Measurements from ENCODE around the gene NSMF. TPM values are rescaled to one million over a fixed set of nuclear protein-coding genes. Genes with fewer than 3 reads are reported as not detected.

The NSMF gene
- total and polyA plus RNA-seq, 5 experiments from 2014 or later, result 7.7 to 19.3 (median 14.7) TPM

GRCh38 chr9:137464291-137464999 lies 5.3 kb upstream of the NSMF start:
- POLR2A ChIA-PET, result no interaction called here
- peak overlapping the region in 1 of 10 donors; percentile 24 for H3K4me3 Mint-ChIP-seq
- H3K9me3 Mint-ChIP-seq, result no peaks in the 10 kb centered on the region
- ATAC-seq (no peak), DNase-seq (peak in 1 of 10 donors; percentile 61)
- H3K4me1 Mint-ChIP-seq, result peaks cover 6 to 44% (median 22%) of the 10 kb centered on the region in 4 donors
- H3K36me3 Mint-ChIP-seq, result peaks cover 0 to 2% (median 0%) of the 10 kb centered on the region in 3 donors
- peaks cover 0 to 4% (median 0%) of the 10 kb centered on the region in 5 donors for H3K27me3 Mint-ChIP-seq
- H3K27ac Mint-ChIP-seq, result peak overlapping the region in 4 of 10 donors; percentile 7 to 59 (median 40)

DNA sequence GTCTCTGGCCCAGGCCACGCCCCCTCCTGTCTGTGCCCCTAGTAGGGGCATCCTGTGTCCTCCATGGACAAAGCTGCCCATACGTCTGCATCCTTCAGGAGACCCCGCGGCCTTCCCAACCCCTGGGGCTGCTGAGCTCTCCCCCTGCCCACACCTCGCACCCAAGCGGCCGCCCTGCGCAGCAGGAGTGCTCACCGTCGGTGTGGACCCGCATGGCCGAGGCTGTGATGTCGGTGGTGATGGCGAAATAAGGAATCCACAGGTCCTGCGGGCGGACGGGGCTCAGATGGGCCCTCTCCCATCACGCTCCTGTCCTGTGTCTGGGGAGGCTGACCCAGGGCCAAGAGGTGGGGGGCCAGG lies 4.8 kb upstream of the NSMF start:
- peaks cover 0 to 4% (median 0%) of the 10 kb centered on the region in 5 donors for H3K27me3 Mint-ChIP-seq

GRCh38 chr9:137462986-137463930 lies 4.1 kb upstream of the NSMF start:
- H3K36me3 Mint-ChIP-seq, result peaks cover 0 to 2% (median 0%) of the 10 kb centered on the region in 3 donors
- DNase-seq, result peak in 1 of 10 donors; percentile 60
- POLR2A ChIA-PET, result interaction anchor here (0.5 to 4.6 kb wide), 6 partner anchors 11 to 89 kb away, joined by 3 to 26 read pairs (median 3); partner anchors contain the start of genes EXD3, MRPL41, NOXA1 and PNPLA7
- peaks cover 6 to 41% (median 23%) of the 10 kb centered on the region in 4 donors for H3K4me1 Mint-ChIP-seq
- peak overlapping the region; percentile 26 to 80 (median 59) for H3K4me3 Mint-ChIP-seq
- H3K27ac Mint-ChIP-seq, result peak overlapping the region in 9 of 10 donors; percentile 26 to 98 (median 92)
- H3K27me3 Mint-ChIP-seq, result peaks cover 0 to 4% (median 0%) of the 10 kb centered on the region in 5 donors
- H3K9me3 Mint-ChIP-seq, result no peaks in the 10 kb centered on the region
- ATAC-seq, result no peak

More for the DNA sequence above, 4.8 kb upstream of the NSMF start:
- POLR2A ChIA-PET, result interaction anchor here (0.5 kb wide), 1 partner anchor 12 kb away, joined by 3 read pairs; no protein-coding TSS in a partner anchor
- H3K36me3 Mint-ChIP-seq, result peaks cover 0 to 2% (median 0%) of the 10 kb centered on the region in 3 donors
- DNase-seq, result peak in 1 of 10 donors; percentile 61
- no peaks in the 10 kb centered on the region for H3K9me3 Mint-ChIP-seq
- ATAC-seq, result no peak
- peak overlapping the region in 7 of 10 donors; percentile 7 to 69 (median 41) for H3K27ac Mint-ChIP-seq
- H3K4me3 Mint-ChIP-seq, result peak overlapping the region in 3 of 10 donors; percentile 7 to 24 (median 8)
- H3K4me1 Mint-ChIP-seq, result peaks cover 6 to 41% (median 23%) of the 10 kb centered on the region in 4 donors

- H3K9me3 Mint-ChIP-seq, result no peaks in the 10 kb centered on the region
- peaks cover 6 to 41% (median 23%) of the 10 kb centered on the region in 4 donors for H3K4me1 Mint-ChIP-seq
- DNase-seq (peak in 1 of 10 donors; percentile 64), ATAC-seq (peak in 1 of 2 donors; percentile 0)
- H3K27me3 Mint-ChIP-seq, result peaks cover 0 to 4% (median 0%) of the 10 kb centered on the region in 5 donors
- peaks cover 0 to 2% (median 0%) of the 10 kb centered on the region in 3 donors for H3K36me3 Mint-ChIP-seq
- H3K4me3 Mint-ChIP-seq, result peak overlapping the region; percentile 46 to 90 (median 83)
- H3K27ac Mint-ChIP-seq, result peak overlapping the region in 9 of 10 donors; percentile 86 to 98 (median 97)
- POLR2A ChIA-PET, result interaction anchor here (0.7 to 4.6 kb wide), 8 partner anchors 14 to 221 kb away, joined by 3 to 26 read pairs (median 4); partner anchors contain the start of genes EHMT1, EXD3, MRPL41 and NOXA1
Measured at GRCh38 chr9:137462396-137462985, 3.4 kb upstream of the NSMF start.

DNA sequence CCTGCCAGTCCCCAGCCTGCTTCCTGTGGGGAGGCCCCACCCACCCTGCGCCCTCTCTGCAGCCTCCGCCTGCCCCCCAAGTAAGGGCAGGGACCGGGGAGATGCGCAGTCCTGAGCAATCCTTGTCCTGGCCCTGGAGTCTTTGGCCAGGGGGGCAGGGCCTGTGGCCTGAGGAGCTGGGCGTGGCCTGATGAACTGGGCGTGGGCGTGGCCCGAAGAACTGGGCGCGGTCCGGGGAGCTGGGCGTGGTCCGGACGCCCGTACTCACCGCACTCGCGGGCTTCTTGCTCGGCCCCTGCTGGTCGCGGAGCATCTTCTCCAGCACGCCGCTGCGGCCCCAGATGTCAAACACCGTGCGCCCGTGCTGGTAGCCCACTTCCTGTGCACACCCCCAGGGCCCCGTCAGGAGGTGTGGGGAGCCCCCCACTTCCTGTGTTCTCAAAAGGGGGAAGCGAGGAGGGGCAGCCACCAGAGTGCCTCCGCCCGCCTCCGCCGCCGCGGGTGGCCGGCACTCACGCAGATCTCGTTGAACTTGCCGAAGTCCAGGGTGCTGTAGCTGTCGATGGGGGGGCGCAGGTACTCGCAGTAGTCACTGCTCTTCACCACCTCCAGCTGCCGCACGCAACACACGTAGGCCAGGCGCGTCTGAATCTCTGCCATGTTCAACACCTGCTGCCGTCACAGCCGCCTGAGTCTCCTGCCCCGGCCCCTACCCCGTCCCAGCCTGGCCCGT lies 2.7 kb upstream of the NSMF start:
- H3K4me1 Mint-ChIP-seq, result peaks cover 6 to 44% (median 27%) of the 10 kb centered on the region in 4 donors
- POLR2A ChIA-PET, result interaction anchor here (0.7 to 4.6 kb wide), 8 partner anchors 10 to 221 kb away, joined by 3 to 26 read pairs (median 4); partner anchors contain the start of genes EHMT1, EXD3, MRPL41 and NOXA1
- H3K27me3 Mint-ChIP-seq, result peaks cover 0 to 4% (median 0%) of the 10 kb centered on the region in 5 donors
- peak overlapping the region; percentile 86 to 98 (median 96) for H3K27ac Mint-ChIP-seq
- DNase-seq (peak; percentile 69 to 97 (median 94)), ATAC-seq (peak; percentile 76 to 86)
- H3K9me3 Mint-ChIP-seq, result no peaks in the 10 kb centered on the region
- H3K36me3 Mint-ChIP-seq, result peaks cover 0 to 2% (median 0%) of the 10 kb centered on the region in 3 donors
- peak overlapping the region; percentile 76 to 90 (median 83) for H3K4me3 Mint-ChIP-seq

DNA sequence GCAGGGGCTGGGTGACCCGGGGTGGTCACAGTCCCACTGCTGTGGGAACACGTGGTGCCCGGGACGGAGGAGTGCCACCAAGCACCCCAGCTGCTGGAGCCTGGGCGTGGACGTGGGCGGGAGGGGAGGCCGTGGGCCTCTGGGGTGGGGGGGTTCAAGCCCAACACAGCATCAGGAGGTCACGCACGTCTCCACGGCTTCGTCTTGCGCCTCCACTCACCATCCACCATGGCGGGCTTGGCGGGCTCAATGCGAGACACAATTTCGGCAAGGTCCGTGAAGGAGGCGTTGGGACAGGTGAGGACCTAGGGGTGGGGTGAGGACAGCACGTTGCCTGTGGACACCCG lies 2.2 kb upstream of the NSMF start:
- Mint-ChIP-seq H3K9me3 (no peaks in the 10 kb centered on the region), H3K4me3 (peak overlapping the region; percentile 19 to 84 (median 48)), H3K4me1 (peaks cover 6 to 47% (median 31%) of the 10 kb centered on the region in 4 donors), H3K27ac (peak overlapping the region in 8 of 10 donors; percentile 86 to 98 (median 97)), H3K27me3 (peaks cover 0 to 2% (median 0%) of the 10 kb centered on the region in 5 donors), H3K36me3 (peaks cover 0 to 2% (median 0%) of the 10 kb centered on the region in 3 donors)
- DNase-seq (peak in 2 of 10 donors; percentile 2 to 77), ATAC-seq (no peak)
- POLR2A ChIA-PET, result interaction anchor here (1.0 to 4.6 kb wide), 5 partner anchors 11 to 220 kb away, joined by 3 to 26 read pairs (median 4); partner anchors contain the start of genes EXD3, NOXA1 and TUBB4B

DNA sequence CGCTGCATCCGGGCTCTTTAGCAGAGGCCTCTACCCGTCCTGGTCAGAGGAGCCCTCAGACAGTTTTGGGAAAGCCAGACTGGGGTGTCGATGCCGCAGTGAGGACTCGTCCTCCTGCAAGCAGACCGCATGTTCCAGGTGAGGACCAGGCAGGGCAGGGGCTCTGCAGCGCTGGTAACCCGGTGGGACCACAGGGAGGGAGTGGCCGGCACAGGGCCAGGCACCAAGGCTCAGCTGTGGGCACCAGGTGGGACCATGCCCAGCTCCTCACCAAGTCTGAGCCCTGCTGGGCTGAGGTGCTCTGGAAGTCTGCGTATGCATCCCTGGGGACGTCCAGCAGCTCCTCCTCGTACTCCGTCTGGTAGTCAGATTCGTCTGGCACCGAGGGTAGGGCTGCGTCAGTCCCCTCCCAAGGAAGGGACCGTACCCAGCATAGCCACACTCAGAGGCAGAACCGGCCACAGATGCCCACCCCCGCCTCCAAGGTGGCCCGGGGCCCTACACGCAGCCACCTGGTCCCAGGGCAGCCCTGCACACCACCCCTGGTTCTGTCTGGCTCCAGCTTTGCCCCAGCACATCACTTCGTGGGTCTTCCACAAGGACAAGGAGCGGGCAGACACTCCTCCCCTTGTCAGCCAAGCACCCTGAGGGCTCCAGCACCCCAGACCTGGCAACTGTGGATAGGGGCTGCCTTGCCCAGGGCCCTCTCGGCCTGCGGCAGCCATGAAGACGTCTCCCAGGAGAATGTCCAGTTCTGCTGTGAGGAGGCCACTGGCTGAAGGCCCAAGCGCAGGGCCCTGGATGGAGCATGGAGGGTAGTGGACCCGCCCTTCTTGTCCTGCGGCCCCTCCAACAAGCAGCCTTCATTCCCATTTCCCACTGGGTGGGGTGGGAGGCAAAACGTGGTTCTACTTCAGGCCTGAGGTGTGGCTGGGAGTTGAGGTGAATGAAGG lies 1.5 kb upstream of the NSMF start:
- DNase-seq (peak in 3 of 10 donors; percentile 2 to 63 (median 24)), ATAC-seq (no peak)
- H3K4me1 Mint-ChIP-seq, result peaks cover 4 to 43% (median 37%) of the 10 kb centered on the region in 4 donors
- peaks cover 0 to 2% (median 0%) of the 10 kb centered on the region in 3 donors for H3K36me3 Mint-ChIP-seq
- POLR2A ChIA-PET, result interaction anchor here (0.8 to 4.6 kb wide), 3 partner anchors 11 to 38 kb away, joined by 3 to 26 read pairs (median 3); partner anchors contain the start of genes EXD3 and NOXA1
- H3K4me3 Mint-ChIP-seq, result peak overlapping the region; percentile 19 to 76 (median 57)
- no peaks in the 10 kb centered on the region for H3K9me3 Mint-ChIP-seq
- peak overlapping the region in 8 of 10 donors; percentile 89 to 98 (median 97) for H3K27ac Mint-ChIP-seq
- no peaks in the 10 kb centered on the region for H3K27me3 Mint-ChIP-seq

- Mint-ChIP-seq H3K9me3 (no peaks in the 10 kb centered on the region), H3K27me3 (no peaks in the 10 kb centered on the region), H3K27ac (peak overlapping the region; percentile 48 to 98 (median 90)), H3K4me3 (peak overlapping the region; percentile 60 to 80 (median 70)), H3K4me1 (peaks cover 4 to 43% (median 40%) of the 10 kb centered on the region in 4 donors), H3K36me3 (peaks cover 0 to 2% (median 0%) of the 10 kb centered on the region in 3 donors)
- ATAC-seq (no peak), DNase-seq (peak in 2 of 10 donors; percentile 1 to 64)
- POLR2A ChIA-PET, result interaction anchor here (0.6 to 4.6 kb wide), 7 partner anchors 10 to 158 kb away, joined by 3 to 26 read pairs (median 3); partner anchors contain the start of genes EXD3, NOXA1, NRARP and PNPLA7
Measured at GRCh38 chr9:137459601-137460362, 648 bp upstream of the NSMF start.

All from naive thymus-derived CD8-positive, alpha-beta T cell (primary cell).